GM21825 (cell line): Measurements from ENCODE around the gene ARHGDIG.
"Not testable (repeated sequence)": the region's sequence is repeated elsewhere in the genome, so short reads cannot be mapped to it uniquely, and the experiment has no call there.

Experiments
- ATAC-seq: cut with Tn5 transposase; IDR thresholded peaks from one replicate; pipeline ENCODE4 v1.9.1; 2021; ENCODE audit warnings: mild to moderate bottlenecking, moderate library complexity; ENCODE audit not compliant: unreplicated experiment

The ARHGDIG gene

GRCh38 chr16:322476-323143, 42.2 kb downstream of the ARHGDIG start:
- no peak for ATAC-seq

DNA sequence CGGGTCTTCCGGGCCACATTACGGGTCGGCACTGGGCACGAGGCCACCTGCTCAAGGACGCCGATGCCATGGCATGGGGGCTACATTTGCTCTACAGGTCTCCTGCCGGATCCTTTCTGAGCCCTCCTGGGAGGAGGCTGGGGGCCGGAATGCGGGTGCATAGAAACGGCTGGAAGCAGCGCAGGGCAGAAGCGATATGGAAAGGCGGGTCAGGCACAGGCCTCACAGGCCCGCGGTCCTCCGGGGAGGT, 43.7 kb downstream of the ARHGDIG start:
- ATAC-seq = no peak

- ATAC-seq = peak; percentile 56
These were observed 44.3 kb downstream of the ARHGDIG start for GRCh38 chr16:324451-325334.

GRCh38 chr16:325375-326145, 45.2 kb downstream of the ARHGDIG start:
- no peak for ATAC-seq

GRCh38 chr16:330741-331140, 50.4 kb downstream of the ARHGDIG start:
- ATAC-seq = no peak

DNA sequence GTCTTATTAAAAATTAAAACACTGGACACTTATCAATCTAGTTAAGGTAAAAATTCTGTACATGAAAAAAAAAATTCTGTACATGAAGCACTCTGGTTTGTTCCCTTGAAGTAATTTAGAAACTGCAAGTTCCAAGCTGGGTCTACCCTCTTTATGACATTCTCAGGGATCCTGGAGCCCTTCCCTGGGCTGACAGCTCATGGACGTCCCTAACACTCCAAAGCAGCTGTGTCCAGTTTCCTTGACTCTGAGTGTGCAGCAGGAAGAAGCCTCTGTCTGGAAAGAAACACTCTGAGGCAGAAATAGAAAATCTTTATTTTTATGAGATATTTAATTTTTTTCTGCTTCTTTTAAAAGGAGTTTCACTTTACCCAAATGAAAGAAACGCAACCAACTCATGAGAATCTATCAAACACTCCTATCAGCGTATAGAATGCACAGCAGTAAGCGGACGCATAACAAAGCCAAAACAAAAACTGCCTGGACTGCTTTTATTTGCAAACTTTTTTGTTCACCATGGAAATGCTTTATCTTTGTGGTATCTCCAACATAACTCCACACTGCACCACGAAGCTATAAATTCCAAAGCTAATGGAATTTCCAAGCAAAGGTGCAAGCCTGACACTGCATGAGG, 50.9 kb downstream of the ARHGDIG start:
- not testable (repeated sequence) for ATAC-seq
